ENCODE results near the gene ANKRD6. TPM values are rescaled to one million over a fixed set of nuclear protein-coding genes. Genes with fewer than 3 reads are reported as not detected.
A peak's percentile ranks its signal among the peaks of the same experiment; 100 is the strongest.
"Not testable (repeated sequence)": the region's sequence is repeated elsewhere in the genome, so short reads cannot be mapped to it uniquely, and the experiment has no call there.

Gene ANKRD6
- polyA plus RNA-seq, 10 donors = 5.6 to 14.1 (median 8.4) TPM

DNA sequence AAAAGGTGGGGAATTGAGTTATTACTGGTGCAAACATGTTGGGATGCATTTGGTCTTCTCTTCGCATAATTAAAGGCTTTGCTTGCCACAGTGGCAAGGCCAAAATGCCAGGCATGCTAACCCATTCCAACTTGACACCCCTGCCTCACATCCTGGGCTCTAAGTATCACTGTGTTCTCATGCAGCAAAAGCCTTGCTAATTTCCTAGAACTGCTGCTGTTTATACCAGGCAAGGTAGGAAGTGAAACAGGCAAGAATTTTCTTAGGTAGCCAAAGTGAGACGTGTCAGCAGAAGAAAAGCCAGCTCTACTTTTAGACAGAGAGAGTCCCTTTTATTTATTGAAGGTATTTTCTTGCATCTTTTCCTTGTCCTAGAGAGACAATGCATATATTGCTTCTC lies 164.4 kb downstream of the ANKRD6 start:
- no peak for DNase-seq

DNA sequence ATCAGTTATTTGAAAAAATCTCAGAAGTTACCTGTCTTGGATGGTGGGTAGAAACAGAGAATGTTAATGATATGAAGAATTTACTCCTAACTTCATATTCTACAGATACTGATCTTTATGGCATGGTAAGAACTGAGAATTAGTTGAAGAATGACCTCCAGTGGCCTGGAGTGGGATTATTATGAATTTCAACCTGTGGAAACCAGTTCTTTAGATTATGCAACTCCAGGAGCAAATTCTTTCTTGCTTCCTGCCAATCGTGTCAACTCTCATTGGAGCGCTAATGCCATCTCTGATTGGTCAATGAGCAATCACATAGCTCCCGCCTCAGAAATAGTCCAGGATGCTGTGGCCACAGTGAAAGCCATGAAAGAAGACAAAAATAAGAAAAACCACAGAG lies 165.0 kb downstream of the ANKRD6 start:
- DNase-seq = peak; percentile 21 to 48 (median 24)

DNA sequence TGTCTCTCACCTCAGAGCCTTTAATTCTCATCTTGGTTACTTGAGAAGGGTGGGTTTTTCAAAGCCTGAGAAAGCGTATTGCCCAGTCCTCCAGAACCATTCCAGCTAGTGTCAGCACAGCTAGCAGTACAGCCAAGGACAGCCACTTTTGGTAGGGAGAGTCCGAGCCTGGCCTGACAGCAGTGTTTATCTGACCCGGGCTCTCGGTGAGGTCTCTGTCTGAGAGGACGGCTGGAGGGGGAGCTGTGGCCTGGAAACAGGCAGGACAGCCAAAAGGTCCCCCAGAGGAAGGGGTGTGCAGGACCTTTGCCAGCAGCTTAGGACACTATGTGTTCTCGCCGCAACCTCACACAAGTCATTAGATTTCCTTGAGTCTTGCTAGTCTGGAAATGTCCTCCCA lies 166.8 kb downstream of the ANKRD6 start:
- DNase-seq = peak in 1 of 3 donors; percentile 11

DNA sequence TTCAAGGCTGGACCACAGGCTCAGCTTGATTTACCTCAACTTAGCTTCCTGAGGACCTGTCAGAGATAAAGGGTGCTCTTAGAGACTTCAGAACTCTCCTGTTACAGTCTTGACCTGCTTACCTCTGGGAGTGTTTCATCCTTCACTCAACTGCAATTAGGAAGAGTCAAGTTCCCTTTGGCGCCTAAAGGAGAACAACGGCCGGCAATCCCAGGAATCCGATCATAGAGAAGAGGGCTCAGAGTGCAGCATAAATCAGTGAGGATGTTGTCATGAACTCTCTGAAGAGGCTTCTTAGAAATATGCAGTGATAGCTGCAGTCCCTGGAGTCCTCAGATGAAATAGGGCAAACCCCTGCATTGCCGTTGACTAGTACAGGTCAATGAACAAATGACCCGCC lies 169.2 kb downstream of the ANKRD6 start:
- no peak for DNase-seq

DNA sequence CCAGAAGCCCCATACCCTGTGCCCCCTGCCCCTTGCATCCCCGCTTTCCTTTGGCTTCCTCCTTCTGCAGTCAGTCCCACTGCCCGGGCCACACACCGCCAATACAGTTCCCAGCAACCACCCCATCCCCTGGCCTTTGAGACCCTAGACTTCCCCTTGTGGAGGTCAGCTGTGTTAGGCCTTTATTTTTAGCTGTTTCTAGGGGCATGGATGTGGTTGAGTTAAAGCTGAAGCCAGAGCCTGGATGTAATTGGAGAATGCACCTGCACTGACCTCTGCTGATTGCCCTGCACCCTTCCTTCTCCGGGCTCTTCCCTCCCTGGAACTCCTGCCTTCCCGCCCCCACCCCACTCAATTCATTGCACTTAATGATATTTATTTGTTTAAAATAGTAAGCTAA lies 171.7 kb downstream of the ANKRD6 start:
- no peak for DNase-seq

DNA sequence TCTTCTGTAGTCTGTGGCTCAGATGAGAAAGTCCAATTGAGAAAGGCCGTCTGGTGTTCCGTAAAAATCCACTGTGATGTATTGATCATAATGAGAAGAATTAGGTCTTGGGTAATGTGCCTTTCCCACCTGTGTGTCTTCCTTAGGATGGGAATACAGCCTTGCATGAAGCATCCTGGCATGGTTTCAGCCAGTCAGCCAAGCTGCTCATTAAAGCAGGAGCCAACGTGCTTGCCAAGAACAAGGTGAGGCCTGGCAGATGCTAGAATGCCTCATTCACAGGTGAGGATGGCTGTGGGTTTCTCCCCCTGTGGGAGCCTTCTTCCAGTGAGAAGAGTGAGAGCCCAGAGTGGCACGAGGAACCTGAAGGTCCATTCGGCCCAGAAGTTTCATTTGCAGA lies 172.9 kb downstream of the ANKRD6 start:
- DNase-seq = no peak

DNA sequence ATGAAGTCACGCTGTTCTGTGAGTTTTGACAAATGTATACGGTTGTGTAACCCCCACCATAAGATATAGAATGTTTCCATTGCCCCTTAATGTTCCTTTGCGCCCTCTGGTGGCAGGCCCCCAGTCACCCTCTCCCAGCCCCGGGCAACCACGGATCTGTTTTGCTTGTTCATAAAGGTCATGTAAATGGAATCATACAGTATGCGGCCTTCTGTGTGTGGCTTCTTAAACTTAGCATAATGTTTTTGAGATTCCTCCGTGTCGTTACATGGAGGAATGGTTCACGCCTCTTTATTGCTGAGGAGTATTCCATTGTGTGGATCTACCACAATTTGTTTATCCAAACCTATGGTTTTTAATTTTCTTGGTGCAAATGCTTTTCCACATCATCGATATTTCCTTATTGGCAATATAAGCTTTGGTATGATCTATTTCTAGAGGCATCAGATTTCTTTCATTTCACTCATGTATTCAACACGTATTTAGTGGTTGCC lies 177.2 kb downstream of the ANKRD6 start:
- peak; percentile 2 to 26 (median 21) for DNase-seq

DNA sequence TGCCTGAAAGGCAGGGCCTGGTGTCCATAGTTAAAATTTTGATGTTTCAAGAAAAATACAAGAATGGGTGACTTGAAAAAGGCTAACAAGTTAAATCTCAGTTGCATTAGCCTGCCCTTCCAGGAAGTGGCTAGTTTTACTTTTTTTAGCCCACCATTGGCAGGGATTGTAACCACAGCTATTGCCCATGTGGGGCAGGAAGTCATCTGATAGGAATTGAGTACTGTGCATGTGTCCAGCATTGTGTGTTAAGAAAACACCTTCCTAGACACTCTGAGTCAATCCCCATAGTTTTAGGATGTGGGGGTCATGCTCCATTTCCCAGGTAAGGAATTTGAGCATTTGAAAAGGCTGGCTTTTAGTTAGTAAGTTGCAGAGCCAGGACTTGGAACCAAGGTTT lies 178.7 kb downstream of the ANKRD6 start:
- DNase-seq = no peak

DNA sequence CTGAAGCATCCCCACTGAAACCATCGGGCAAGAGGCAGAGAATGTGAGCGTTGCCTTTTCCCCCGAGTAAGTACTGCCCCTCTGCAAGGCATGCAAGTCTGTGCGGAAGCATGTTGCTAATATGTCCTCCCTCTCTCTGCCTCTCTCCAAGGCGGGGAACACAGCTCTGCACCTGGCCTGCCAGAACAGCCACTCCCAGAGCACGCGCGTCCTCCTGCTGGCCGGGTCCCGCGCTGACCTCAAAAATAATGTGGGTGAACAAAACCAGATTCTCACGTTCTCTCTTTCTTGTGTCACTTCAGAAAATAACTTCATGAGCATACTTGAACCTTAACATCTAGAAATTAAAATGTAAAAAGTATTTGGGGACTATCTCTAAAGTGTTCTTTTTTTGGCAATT lies 179.2 kb downstream of the ANKRD6 start:
- DNase-seq = no peak

DNA sequence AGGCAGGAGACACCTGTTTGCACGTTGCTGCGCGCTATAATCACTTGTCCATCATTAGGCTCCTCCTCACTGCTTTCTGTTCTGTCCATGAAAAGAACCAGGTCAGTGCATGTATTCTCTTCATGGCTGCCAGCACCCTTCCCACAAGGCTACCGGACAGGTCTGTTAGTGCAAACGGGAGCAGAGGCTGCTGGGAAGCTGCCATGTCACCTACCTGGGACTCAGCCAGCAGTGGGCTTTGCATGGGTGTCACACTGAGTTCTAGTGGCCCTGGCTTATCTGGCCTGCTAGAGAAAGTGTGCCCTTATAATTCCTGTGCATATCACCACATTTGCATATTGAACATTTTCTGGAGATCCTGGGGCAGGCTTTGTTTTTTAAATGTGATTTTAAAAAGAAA lies 180.8 kb downstream of the ANKRD6 start:
- DNase-seq = no peak

DNA sequence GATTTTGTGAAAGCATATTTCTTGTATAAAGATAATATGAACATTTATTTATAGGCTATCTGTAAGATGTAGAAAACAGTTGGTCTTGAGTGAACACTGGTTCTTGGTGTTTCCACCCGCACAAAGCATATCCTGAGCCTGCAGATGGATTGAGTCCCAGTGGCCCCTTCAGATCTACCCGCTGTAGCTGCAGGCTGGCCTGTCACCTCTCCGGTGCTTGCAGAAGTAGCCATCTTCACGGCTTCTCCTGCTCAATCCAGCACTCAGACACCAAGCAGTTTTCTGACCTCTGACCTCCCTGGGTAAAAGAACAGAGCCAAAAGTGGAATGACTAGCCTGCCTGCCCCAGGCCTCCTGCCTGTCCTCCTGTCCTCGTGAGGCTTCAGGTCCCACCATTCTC lies 182.9 kb downstream of the ANKRD6 start:
- DNase-seq = no peak

DNA sequence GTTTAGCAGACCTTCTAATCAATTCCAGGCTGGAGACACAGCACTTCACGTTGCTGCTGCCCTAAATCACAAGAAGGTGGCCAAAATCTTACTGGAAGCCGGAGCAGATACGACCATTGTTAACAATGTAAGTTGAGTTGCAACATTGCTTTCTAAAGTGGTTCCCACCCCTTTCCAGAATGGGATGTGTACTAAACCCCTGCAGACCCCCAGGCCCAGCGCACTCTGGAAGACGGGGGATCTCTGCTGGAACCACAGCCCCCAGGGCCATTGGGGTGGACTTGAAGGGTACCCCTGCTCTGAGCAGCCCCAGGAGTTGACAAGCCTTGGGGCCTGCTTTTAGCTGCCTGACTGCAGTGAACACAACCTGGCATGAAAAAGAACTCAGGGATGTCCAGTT lies 183.6 kb downstream of the ANKRD6 start:
- DNase-seq = no peak

DNA sequence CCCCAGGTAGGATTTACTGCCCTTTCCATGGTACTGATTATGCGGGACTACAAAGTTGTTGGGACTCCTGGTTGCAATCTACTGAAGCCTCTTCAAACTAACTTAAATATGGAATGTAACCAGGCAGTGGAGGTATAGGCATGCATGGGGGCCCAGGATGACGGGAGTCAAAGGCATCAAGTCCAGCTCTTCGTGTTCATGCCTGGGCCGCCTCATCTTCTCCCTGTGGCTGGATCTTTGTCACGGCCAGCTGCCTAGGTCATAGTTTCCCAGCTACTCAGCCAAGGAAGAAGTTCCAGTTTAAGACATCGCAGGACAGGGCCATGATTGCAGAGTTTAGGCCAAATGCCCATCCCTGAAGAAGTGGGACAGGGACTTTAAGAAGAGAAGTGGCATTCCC lies 185.1 kb downstream of the ANKRD6 start:
- DNase-seq = no peak

DNA sequence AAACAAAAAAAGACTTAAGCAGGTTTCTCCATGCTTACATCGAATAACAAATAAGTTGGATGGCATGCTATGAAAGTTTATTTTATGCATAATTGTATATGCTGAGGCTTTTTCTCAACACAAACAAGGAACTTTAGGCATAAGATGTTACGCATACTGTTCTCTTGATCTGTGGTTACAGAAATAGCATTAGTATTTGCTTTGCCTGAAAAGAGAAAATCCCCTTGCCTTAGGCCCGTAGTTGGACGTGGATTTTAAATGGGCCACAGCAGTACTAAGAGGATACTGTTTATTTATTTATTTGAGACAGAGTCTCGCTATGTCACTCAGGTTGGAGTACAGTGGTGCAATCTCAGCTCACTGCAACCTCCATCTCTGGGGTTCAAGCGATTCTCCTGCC lies 186.6 kb downstream of the ANKRD6 start:
- no peak for DNase-seq

DNA sequence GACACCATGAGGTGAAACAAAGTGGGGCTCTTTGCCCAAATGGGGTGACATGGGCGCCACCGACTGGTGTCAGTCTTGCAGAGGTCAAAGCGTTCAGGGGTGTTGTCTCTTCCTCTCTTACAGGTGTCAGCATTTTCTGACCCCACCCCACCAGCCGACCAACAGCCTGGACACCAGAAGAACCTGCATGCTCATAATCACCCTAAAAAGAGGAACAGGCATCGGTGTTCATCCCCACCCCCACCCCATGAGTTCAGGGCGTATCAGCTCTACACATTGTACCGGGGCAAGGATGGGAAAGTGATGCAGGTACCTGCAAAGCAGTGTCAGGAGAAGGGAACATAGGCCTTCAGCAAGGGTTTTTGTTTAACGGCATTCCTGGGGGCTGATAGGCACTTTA lies 190.8 kb downstream of the ANKRD6 start:
- DNase-seq = no peak

DNA sequence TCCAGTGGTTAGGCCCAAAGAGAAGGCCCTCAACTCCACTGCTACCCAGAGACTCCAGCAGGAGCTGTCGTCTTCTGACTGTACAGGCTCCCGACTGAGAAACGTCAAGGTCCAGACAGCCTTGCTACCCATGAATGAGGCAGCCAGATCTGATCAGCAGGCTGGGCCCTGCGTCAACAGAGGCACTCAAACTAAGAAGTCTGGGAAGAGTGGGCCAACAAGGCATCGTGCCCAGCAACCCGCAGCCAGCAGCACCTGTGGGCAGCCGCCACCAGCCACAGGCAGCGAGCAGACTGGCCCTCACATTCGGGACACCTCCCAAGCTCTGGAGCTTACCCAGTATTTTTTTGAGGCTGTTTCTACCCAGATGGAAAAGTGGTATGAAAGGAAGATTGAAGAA lies 197.5 kb downstream of the ANKRD6 start:
- DNase-seq = no peak

DNA sequence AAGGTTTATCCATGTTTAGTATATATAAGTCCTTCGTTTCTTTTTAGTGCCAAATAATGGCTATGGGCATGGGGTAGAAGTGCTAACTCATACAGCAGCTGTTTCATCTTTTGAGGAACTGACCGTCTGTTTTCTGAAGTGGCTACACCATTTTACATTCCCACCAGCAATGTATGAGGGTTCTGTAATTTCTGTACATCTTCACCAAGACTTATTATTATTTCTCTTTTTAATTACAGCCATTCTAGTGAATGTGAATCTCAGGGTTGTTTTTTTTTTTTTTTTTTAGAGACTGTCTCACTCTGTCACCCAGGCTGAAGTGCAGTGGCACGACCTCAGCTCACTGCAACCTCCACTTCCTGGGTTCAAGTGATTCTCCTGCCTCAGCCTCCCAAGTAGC lies 203.5 kb downstream of the ANKRD6 start:
- not testable (repeated sequence) for DNase-seq

DNA sequence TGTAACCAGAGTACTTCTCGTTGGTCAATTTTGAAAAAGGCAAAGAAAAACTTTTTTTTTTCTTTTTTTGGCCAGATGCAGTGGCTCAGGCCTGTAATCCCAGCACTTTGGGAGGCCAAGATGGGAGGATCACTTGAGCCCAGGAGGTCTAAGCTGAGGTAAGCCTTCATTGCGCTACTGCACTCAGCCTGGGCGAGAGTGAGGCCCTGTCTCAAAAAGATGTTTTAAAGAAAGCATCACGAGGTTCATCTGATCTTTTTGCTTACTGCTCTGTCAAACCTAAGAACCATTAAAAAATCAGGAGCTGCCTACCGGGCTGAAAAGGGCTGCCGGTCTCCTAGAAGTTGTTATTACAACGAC lies 205.0 kb downstream of the ANKRD6 start:
- no peak for DNase-seq

DNA sequence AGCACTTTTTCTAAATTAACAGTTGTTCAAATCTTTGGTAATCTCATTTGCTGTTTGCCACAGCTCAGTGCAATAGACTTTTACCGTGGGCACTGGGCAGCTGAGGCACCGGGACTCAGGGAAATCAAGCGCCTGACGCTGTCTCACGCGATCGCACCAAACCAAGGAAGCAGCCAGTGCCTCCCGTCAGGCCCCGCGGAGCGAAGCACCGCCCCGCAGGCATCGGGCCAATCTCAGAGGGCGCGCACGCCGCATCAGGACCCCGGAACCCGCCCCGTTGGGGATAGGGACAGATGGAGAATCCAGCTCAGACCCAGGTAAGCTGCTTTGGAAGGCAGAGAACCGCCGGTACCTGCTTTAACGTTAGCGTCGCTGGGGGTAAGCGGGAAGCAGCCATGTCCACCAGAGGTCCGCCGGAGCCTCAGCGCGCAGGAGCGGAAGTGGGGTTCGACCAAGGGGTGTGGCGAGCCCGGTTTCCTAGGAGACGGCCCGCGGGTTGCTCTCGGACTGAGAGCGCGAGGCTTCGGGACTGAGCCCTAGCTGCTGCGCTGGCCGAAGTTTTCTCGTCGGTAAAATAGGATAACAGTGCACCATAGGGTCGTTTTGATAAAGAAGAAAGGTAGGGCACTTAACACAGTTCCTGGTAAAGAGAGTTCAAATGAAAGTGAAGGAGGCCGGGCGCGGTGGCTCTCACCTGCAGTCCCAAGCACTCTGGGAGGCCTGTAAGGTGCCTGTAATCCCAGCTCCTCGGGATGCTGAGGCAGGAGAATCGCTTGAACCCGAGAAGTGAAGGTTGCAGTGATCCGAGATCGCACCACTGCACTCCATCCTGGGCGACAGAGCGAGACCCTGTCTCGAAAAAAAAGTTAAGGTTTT lies 205.6 kb downstream of the ANKRD6 start, which contains the start of gene LYRM2:
Gene LYRM2, minus strand, starts transcription at position 428 of the 876 bp plus-strand sequence. Its CDS starts 31 bp downstream, at position 397.
- peak; percentile 94 to 99 (median 96) for DNase-seq

DNA sequence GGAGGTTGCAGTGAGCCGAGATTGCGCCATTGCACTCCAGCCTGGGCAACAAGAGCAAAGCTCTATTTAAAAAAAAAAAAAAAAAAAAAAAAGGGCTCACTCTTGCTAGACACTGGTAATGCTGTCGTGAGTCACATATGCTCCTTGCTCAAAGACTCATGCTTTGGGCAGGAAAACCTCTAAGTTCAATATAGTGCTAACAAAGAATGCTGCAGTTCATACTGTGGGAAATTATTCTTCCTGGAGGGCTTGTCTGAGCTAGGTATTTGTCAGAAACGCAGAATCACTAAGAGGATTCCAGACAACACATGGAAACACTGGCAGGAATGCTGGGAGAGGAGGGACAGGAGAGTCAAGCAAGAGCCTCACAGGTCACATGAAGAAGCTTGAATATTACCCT lies 207.9 kb downstream of the ANKRD6 start:
- peak in 1 of 3 donors; percentile 9 for DNase-seq

DNA sequence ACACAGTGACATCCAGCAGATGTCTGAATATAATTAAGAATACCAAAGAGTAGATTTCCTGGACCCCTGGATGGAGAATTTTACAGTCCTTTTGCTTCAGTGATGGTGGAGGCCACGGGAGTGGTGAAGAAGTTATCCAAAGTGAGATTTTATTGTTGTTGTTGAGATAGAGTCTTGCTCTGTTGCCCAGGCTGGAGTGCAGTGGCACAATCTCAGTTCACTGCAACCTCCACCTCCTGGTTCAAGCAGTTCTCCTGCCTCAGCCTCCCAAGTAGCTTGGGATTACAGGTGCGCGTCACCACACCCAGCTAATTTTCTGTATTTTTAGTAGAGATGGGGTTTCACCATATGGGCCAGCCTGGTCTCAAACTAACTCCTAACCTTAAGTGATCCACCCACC lies 208.6 kb downstream of the ANKRD6 start:
- not testable (repeated sequence) for DNase-seq

DNA sequence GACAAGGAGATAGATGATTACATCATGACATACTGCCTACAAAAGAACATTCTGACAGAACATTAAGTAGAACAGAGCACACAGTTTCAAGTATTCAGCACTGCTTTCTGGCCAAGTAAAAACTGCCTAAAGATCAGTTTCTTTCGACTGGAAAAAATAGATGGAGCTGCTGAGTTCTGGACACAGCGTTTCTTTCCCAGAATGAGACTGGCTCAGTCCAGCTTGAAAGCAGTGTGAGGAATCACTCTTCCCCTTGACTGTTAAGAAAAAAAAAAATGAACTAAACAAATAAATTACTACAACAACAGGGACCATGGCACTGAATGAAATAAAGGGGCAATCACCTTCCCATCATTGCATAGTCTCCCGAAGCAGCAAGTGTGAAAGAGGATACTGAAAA lies 210.0 kb downstream of the ANKRD6 start:
- DNase-seq = no peak

DNA sequence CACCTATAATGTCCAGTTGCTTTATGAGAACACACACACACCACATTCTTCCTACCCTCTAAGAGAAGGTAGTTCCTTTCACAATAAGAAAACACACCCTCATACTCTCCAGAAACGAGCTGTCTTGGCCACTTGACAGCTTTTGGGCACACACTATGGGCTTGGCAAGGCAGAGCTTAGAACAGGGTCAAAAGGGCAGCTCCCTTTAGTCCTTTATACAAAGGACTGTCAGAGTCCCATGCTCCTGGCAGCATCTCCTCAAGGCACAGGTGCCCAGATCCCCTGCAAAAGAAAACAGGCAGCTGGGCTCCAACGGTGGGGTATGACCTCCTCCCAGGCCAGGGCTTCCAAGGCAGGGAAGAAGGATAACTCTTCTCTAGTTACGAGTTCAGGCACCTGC lies 210.5 kb downstream of the ANKRD6 start:
- DNase-seq = no peak

DNA sequence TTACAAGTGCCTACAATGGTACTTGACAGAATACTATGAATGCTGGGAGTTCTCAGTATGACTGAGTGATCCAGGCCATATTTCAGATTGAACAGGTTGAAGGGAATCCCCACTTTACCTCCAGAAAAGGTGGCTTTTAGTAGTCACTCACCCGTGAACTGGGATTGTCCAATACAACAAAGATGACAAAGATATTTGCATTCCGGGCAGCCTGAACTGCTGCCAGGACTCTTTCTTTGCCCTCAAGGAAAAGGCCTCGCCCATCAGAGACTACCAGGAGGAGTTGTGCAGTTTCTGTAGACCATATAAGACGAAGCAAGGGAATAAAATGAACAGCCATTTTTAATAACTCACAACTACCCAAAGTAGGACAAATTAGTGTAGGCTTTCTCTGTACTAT lies 211.9 kb downstream of the ANKRD6 start:
- no peak for DNase-seq
